ENCODE data around the gene CARMIL1. TPM values are rescaled to one million over a fixed set of nuclear protein-coding genes. Genes with fewer than 3 reads are reported as not detected.

Gene CARMIL1
- polyA plus RNA-seq, 4 donors, result 94.1 to 107 (median 100) TPM

GRCh38 chr6:25403150-25403549 lies 124.0 kb downstream of the CARMIL1 start:
- no peak for DNase-seq (ENCODE audit: low read depth in 4 of 4, low spot score in 2 of 4)

GRCh38 chr6:25404091-25404490 lies 124.9 kb downstream of the CARMIL1 start:
- no peak for DNase-seq (ENCODE audit: low read depth in 4 of 4, low spot score in 2 of 4)

- DNase-seq (ENCODE audit: low read depth in 4 of 4, low spot score in 2 of 4), result no peak
Observed at GRCh38 chr6:25404693-25405169, 125.6 kb downstream of the CARMIL1 start.

- DNase-seq (ENCODE audit: low read depth in 4 of 4, low spot score in 2 of 4), result no peak
Observed at GRCh38 chr6:25405442-25405841, 126.3 kb downstream of the CARMIL1 start.

- no peak for DNase-seq (ENCODE audit: low read depth in 4 of 4, low spot score in 2 of 4)
Observed at GRCh38 chr6:25407431-25407830, 128.3 kb downstream of the CARMIL1 start.

- no peak for DNase-seq (ENCODE audit: low read depth in 4 of 4, low spot score in 2 of 4)
Observed at GRCh38 chr6:25410102-25410501, 130.9 kb downstream of the CARMIL1 start.

- DNase-seq (ENCODE audit: low read depth in 4 of 4, low spot score in 2 of 4), result no peak
Observed at GRCh38 chr6:25411316-25411950, 132.3 kb downstream of the CARMIL1 start.

- no peak for DNase-seq (ENCODE audit: low read depth in 4 of 4, low spot score in 2 of 4)
Observed at GRCh38 chr6:25413207-25413905, 134.2 kb downstream of the CARMIL1 start.

GRCh38 chr6:25414168-25414567 lies 135.0 kb downstream of the CARMIL1 start:
- DNase-seq (ENCODE audit: low read depth in 4 of 4, low spot score in 2 of 4), result no peak

GRCh38 chr6:25414755-25415154 lies 135.6 kb downstream of the CARMIL1 start:
- no peak for DNase-seq (ENCODE audit: low read depth in 4 of 4, low spot score in 2 of 4)

GRCh38 chr6:25415274-25415673 lies 136.1 kb downstream of the CARMIL1 start:
- DNase-seq (ENCODE audit: low read depth in 4 of 4, low spot score in 2 of 4), result no peak

- no peak for DNase-seq (ENCODE audit: low read depth in 4 of 4, low spot score in 2 of 4)
Observed at GRCh38 chr6:25415701-25416100, 136.5 kb downstream of the CARMIL1 start.

- no peak for DNase-seq (ENCODE audit: low read depth in 4 of 4, low spot score in 2 of 4)
Observed at GRCh38 chr6:25417046-25417605, 138.0 kb downstream of the CARMIL1 start.

- no peak for DNase-seq (ENCODE audit: low read depth in 4 of 4, low spot score in 2 of 4)
Observed at GRCh38 chr6:25418454-25419052, 139.4 kb downstream of the CARMIL1 start.

- DNase-seq (ENCODE audit: low read depth in 4 of 4, low spot score in 2 of 4), result no peak
Observed at GRCh38 chr6:25419879-25420278, 140.7 kb downstream of the CARMIL1 start.

- DNase-seq (ENCODE audit: low read depth in 4 of 4, low spot score in 2 of 4), result no peak
Observed at GRCh38 chr6:25423358-25423757, 144.2 kb downstream of the CARMIL1 start.

GRCh38 chr6:25424303-25424702 lies 145.1 kb downstream of the CARMIL1 start:
- no peak for DNase-seq (ENCODE audit: low read depth in 4 of 4, low spot score in 2 of 4)

GRCh38 chr6:25427549-25427948 lies 148.4 kb downstream of the CARMIL1 start:
- DNase-seq (ENCODE audit: low read depth in 4 of 4, low spot score in 2 of 4), result no peak

GRCh38 chr6:25428758-25429317 lies 149.7 kb downstream of the CARMIL1 start:
- no peak for DNase-seq (ENCODE audit: low read depth in 4 of 4, low spot score in 2 of 4)

GRCh38 chr6:25431306-25431974 lies 152.3 kb downstream of the CARMIL1 start:
- DNase-seq (ENCODE audit: low read depth in 4 of 4, low spot score in 2 of 4), result no peak

GRCh38 chr6:25431975-25432307 lies 152.8 kb downstream of the CARMIL1 start:
- DNase-seq (ENCODE audit: low read depth in 4 of 4, low spot score in 2 of 4), result no peak
